ENCODE data around the gene CDHR3. TPM values are rescaled to one million over a fixed set of nuclear protein-coding genes. Genes with fewer than 3 reads are reported as not detected.

Gene CDHR3
- total RNA-seq, 1 donor from 2014 or later, result 1.4 TPM

DNA sequence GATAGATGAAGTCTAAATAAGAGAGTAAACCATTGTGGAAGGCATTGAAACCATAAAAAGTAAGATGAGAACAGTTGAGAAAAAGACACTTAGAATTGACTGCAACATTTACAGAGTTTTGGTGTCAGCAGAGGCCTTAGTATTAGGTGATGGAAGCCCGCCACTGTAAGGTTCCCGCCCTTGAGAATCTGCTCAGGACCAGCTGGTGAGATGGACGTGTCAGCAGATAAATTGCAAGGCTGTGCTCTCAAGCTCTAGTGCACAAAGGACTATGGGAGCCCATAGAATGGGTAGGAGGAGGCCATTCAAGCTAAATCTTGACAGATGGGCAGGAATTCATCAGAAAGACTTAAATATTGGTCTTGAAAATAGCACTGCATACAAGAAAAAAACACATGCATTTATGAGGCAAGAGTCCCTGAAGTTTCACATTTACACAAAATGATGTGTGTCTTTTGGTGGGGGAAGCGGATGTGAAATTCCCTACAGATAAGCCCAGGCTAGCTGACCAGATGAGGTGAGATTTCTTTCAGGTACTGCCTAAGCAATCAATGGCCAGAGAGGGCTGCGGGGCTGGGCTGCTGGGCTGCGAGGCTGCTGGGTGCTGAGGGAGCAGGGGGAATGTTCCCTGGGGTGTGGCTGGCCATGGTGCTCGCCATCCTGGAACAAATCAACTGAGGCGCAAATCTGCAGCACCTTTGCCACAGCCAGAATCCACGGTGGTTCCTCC lies 106.6 kb downstream of the CDHR3 start:
- peaks cover 57% of the 10 kb centered on the region for H3K4me1 ChIP-seq
- DNase-seq (no peak), ATAC-seq (no peak)
- TF ChIP-seq, protein P1, sequence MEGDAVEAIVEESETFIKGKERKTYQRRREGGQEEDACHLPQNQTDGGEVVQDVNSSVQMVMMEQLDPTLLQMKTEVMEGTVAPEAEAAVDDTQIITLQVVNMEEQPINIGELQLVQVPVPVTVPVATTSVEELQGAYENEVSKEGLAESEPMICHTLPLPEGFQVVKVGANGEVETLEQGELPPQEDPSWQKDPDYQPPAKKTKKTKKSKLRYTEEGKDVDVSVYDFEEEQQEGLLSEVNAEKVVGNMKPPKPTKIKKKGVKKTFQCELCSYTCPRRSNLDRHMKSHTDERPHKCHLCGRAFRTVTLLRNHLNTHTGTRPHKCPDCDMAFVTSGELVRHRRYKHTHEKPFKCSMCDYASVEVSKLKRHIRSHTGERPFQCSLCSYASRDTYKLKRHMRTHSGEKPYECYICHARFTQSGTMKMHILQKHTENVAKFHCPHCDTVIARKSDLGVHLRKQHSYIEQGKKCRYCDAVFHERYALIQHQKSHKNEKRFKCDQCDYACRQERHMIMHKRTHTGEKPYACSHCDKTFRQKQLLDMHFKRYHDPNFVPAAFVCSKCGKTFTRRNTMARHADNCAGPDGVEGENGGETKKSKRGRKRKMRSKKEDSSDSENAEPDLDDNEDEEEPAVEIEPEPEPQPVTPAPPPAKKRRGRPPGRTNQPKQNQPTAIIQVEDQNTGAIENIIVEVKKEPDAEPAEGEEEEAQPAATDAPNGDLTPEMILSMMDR (IDR thresholded peaks at IDR 0.05), result no peak
- intact Hi-C loops (cut with DNase I), result no loop called here
- no peak overlapping the region for H3K4me3 ChIP-seq
- no peaks in the 10 kb centered on the region for H3K9me3 ChIP-seq
- H3K27me3 ChIP-seq, result no peaks in the 10 kb centered on the region
- no peaks in the 10 kb centered on the region for H3K36me3 ChIP-seq
- no peak overlapping the region for H3K27ac ChIP-seq

DNA sequence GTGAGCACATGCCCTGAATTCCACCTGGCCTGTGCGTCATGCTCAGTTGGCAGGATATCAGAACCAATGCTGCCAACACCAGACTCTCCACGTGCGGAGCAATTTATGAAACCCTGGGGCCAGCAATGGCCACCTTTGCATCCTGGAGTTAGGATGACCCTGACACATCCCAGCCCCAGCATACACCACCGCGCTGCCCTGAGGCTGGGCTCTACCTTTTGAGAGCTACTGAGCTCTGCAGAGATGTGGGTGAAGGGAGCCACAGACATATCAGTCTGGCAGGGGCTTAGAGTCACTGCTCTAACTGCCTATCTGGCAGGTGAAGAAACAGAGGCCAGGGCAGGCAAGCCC lies 107.1 kb downstream of the CDHR3 start:
- peak; percentile 59 for ATAC-seq
- Histone ChIP-seq H3K4me3 (no peak overlapping the region), H3K27me3 (no peaks in the 10 kb centered on the region), H3K27ac (no peak overlapping the region), H3K4me1 (peaks cover 52% of the 10 kb centered on the region), H3K9me3 (no peaks in the 10 kb centered on the region), H3K36me3 (no peaks in the 10 kb centered on the region)
- intact Hi-C loops (cut with DNase I), result no loop called here
- TF ChIP-seq, protein P1 (IDR thresholded peaks at IDR 0.05), result no peak
- DNase-seq, result peak; percentile 66

DNA sequence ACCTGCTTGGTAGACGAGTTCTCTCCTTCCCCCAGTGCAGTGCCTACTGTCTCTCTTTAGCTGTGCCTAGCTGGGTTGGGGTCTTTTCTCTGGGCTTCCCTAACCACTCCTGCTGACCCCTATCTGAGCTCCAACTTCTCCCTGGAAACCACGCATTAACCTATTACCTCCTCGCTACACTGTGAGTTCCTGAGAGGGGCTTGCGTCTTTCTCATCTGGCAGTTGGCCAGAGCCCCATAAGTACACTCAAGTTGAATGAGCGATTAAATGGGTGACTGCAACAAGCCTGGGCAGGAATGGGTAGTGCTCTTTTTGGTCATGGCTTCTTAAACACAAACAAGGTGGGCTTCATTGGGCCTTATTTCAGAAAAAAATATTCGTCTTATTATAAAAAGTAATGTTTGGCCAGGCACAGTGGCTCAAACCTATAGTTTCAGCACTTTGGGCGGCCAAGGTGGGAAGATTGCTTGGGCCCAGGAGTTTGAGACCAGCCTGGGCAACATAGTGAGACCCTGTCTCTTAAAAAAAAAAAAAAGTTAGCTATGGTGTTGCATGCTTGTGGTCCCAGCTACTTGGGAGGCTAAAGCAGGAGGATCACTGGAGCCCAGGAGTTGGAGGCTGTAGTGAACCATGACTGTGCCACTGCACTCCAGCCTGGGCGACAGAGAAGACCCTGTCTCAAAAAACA lies 107.6 kb downstream of the CDHR3 start:
- TF ChIP-seq, protein P1 (IDR thresholded peaks at IDR 0.05), result no peak
- Histone ChIP-seq H3K27me3 (no peaks in the 10 kb centered on the region), H3K9me3 (no peaks in the 10 kb centered on the region), H3K4me3 (no peak overlapping the region), H3K27ac (peak overlapping the region; percentile 78), H3K4me1 (peaks cover 48% of the 10 kb centered on the region), H3K36me3 (no peaks in the 10 kb centered on the region)
- intact Hi-C loops (cut with DNase I), result no loop called here
- DNase-seq, result no peak
- ATAC-seq, result no peak

GRCh38 chr7:106071356-106071998 lies 108.4 kb downstream of the CDHR3 start:
- ATAC-seq (peak; percentile 85), DNase-seq (peak; percentile 70)
- Histone ChIP-seq H3K27me3 (no peaks in the 10 kb centered on the region), H3K36me3 (no peaks in the 10 kb centered on the region), H3K4me3 (no peak overlapping the region), H3K27ac (peak overlapping the region; percentile 78), H3K4me1 (peaks cover 42% of the 10 kb centered on the region), H3K9me3 (no peaks in the 10 kb centered on the region)
- intact Hi-C loops (cut with DNase I), result no loop called here
- TF ChIP-seq, protein P1 (IDR thresholded peaks at IDR 0.05), result no peak

- no peaks in the 10 kb centered on the region for H3K27me3 ChIP-seq
- H3K36me3 ChIP-seq, result no peaks in the 10 kb centered on the region
- no peak overlapping the region for H3K4me3 ChIP-seq
- intact Hi-C loops (cut with DNase I), result no loop called here
- H3K27ac ChIP-seq, result peak overlapping the region; percentile 78
- DNase-seq (no peak), ATAC-seq (peak; percentile 20)
- peaks cover 42% of the 10 kb centered on the region for H3K4me1 ChIP-seq
- TF ChIP-seq, protein P1 (IDR thresholded peaks at IDR 0.05), result no peak
- no peaks in the 10 kb centered on the region for H3K9me3 ChIP-seq
These were observed 109.1 kb downstream of the CDHR3 start for GRCh38 chr7:106071999-106072714.
